Left ventricle myocardium inferior (tissue), 1 donor: ENCODE data around the gene FANCD2OS. TPM values are rescaled to one million over a fixed set of nuclear protein-coding genes. Genes with fewer than 3 reads are reported as not detected.

Experiments used
- DNase-seq: peaks from one replicate; pipeline ENCODE4 v3.0.0-alpha.2; 2020
- H3K27ac ChIP-seq: fragments of 200-600 bp; replicated peaks from 2 replicates; pipeline ENCODE4 v1.8.0; 2021
- H3K27me3 ChIP-seq: fragments of 200-600 bp; 2 replicates; pipeline ENCODE4 v1.8.0; 2021; ENCODE audit warnings: low read depth
- H3K36me3 ChIP-seq: fragments of 200-600 bp; 2 replicates; pipeline ENCODE4 v1.8.0; 2021
- H3K4me1 ChIP-seq: fragments of 200-600 bp; 2 replicates; pipeline ENCODE4 v1.8.0; 2021
- H3K4me3 ChIP-seq: fragments of 200-600 bp; 2 replicates; pipeline ENCODE4 v1.8.0; 2021; ENCODE audit warnings: mild to moderate bottlenecking, moderate library complexity
- H3K9me3 ChIP-seq: fragments of 200-600 bp; replicated peaks from 2 replicates; pipeline ENCODE4 v1.8.0; 2021
- CTCF ChIP-seq: fragments of 200-600 bp; IDR thresholded peaks from 2 replicates; pipeline ENCODE4 v1.8.0; 2021; ENCODE audit warnings: antibody characterized with exemption, mild to moderate bottlenecking, borderline replicate concordance
- intact Hi-C: fragments of 100-400 bp; cut with micrococcal nuclease; formaldehyde crosslinking; loops from one replicate; pipeline ENCODE4 v1.11.0; 2022
- total RNA-seq: library from RNA; stranded (reverse); fragmentation: NEBNext Ultra II Directional; extraction: Animal tissue kit (Norgen Biotek cat#: 25700); gene quantifications from one replicate; pipeline ENCODE4 v1.2.1, GENCODE V29; 2021
- donor health status: DM: no; HTN: yes; CAD: no; lungs with severe emphysema.

FANCD2OS gene
- total RNA-seq, 1 donor from 2014 or later: not detected

DNA sequence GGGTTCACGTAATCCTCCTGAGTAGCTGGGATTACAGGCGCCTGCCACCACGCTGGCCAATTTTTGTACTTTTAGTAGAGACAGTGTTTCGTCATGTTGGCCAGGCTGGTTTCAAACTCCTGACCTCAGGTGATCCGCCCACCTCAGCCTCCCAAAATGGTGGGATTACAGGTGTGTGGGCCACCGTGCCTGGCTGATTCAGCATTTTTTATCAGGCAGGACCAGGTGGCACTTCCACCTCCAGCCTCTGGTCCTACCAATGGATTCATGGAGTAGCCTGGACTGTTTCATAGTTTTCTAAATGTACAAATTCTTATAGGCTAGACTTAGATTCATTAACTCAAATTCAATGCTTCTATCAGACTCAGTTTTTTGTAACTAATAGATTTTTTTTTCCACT is 42.9 kb upstream of the FANCD2OS start:
- TF ChIP-seq CTCF: no peak
- Histone ChIP-seq H3K9me3 (no peaks in the 10 kb centered on the region), H3K27me3 (no peaks in the 10 kb centered on the region), H3K27ac (no peak overlapping the region), H3K36me3 (peaks cover 69% of the 10 kb centered on the region), H3K4me3 (no peak overlapping the region), H3K4me1 (peaks cover 7% of the 10 kb centered on the region)
- no peak for DNase-seq
- intact Hi-C loops: no loop called here

DNA sequence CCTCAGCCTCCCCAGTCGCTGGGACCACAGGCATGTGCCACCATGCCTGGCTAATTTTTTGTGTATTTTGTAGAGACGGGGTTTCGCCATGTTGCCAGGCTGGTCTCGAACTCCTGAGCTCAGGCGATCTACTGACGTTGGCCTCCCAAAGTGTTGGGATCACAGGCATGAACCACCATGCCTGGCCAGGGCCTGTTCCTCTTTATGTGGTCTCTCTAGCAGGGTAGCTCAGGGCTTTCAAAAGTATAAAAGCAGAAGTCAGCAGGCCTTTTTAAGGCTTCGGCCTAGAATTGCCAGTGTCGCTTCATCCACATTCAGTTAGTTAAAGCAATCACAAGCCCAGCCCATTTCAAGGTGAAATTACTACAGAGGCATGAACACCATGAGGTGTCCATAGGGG is 41.2 kb upstream of the FANCD2OS start:
- DNase-seq: no peak
- Histone ChIP-seq H3K36me3 (peaks cover 74% of the 10 kb centered on the region), H3K4me3 (no peak overlapping the region), H3K27ac (no peak overlapping the region), H3K27me3 (no peaks in the 10 kb centered on the region), H3K9me3 (no peaks in the 10 kb centered on the region), H3K4me1 (peaks cover 24% of the 10 kb centered on the region)
- intact Hi-C loops: no loop called here
- no peak for TF ChIP-seq CTCF

- Histone ChIP-seq H3K4me1 (peaks cover 50% of the 10 kb centered on the region), H3K27me3 (no peaks in the 10 kb centered on the region), H3K4me3 (no peak overlapping the region), H3K27ac (no peak overlapping the region), H3K36me3 (peaks cover 41% of the 10 kb centered on the region), H3K9me3 (no peaks in the 10 kb centered on the region)
- TF ChIP-seq CTCF: no peak
- DNase-seq: no peak
- intact Hi-C loops: no loop called here
These were observed 37.6 kb upstream of the FANCD2OS start for GRCh38 chr3:10145685-10146084.

DNA sequence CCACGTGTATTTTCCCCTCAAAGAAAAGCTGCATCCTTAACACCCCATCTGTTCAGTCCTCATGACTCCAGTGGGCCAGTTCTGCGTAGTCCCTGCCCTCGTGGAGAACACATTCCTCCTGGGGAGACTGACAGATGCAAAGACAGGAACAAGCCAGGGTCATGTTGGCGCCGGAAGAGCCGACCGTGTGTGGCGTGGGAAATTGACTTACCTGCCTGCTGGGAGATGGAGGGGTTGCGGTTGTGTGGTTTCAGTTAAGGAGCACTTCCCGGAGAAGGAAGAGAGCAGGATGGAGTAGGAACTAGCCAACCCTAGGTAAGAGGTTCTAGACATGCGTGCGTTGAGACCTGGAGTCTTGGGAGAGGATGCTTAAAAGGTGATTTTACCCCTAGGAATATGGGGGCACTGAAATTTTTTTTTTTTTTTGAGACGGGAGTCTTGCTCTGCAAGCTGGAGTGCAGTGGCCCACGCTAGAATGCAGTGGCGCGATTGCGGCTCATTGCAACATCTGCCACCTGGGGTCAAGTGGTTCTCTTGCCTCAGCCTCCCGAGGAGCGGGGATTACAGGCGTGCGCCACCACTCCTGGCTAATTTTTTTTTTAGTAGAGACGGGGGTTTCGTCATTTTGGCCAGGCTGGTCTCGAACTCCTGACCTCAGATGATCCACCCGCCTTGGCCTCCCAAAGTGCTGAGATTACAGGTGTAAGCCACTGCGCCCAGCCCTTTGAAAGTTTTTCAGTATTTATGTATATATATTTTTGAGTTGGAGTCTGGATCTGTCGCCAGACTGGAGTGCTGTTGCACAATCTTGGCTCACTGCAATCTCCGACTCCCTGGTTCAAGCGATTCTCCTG is 34.9 kb upstream of the FANCD2OS start:
- intact Hi-C loops: no loop called here
- H3K4me1 ChIP-seq: peaks cover 50% of the 10 kb centered on the region
- peak overlapping the region; percentile 97 for H3K4me3 ChIP-seq
- no peak for TF ChIP-seq CTCF
- no peaks in the 10 kb centered on the region for H3K27me3 ChIP-seq
- DNase-seq: no peak
- peaks cover 17% of the 10 kb centered on the region for H3K36me3 ChIP-seq
- peak overlapping the region; percentile 95 for H3K27ac ChIP-seq
- H3K9me3 ChIP-seq: no peaks in the 10 kb centered on the region

DNA sequence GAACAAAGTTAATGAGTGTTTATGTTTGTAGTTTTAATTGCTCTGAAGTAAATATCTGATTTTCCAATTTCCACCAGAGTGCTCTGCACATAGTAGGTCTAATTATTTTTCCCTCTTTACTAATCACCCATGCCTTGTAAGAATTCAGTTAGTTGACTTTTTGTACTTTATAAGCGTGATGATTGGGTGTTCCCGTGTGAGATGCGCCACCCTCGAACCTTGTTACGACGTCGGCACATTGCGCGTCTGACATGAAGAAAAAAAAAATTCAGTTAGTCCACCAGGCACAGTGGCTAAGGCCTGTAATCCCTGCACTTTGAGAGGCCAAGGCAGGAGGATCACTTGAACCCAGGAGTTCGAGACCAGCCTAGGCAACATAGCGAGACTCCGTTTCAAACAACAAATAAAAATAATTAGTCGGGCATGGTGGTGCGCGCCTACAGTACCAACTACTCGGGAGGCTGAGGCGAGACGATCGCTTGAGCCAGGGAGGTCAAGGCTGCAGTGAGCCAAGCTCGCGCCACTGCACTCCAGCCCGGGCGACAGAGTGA is 33.0 kb upstream of the FANCD2OS start:
- H3K27ac ChIP-seq: peak overlapping the region; percentile 95
- intact Hi-C loops: no loop called here

More for the DNA sequence above, 33.0 kb upstream of the FANCD2OS start:
- no peaks in the 10 kb centered on the region for H3K27me3 ChIP-seq
- no peak for DNase-seq
- peaks cover 5% of the 10 kb centered on the region for H3K36me3 ChIP-seq
- H3K4me3 ChIP-seq: peak overlapping the region; percentile 97
- TF ChIP-seq CTCF: no peak
- no peaks in the 10 kb centered on the region for H3K9me3 ChIP-seq
- peaks cover 43% of the 10 kb centered on the region for H3K4me1 ChIP-seq
